IPS-11a (cell line): ENCODE measurements around the gene ASCC1.
"Not testable (repeated sequence)": the region's sequence is repeated elsewhere in the genome, so short reads cannot be mapped to it uniquely, and the experiment has no call there.

Experiments used
- H3K4me3 ChIP-seq: one replicate; pipeline ENCODE4 v1.5.1; 2013; ENCODE audit warnings: low read depth, low read length, control low read depth

Gene ASCC1

GRCh38 chr10:72223743-72224101 is 7.6 kb upstream of the ASCC1 start:
- H3K4me3 ChIP-seq, result no peak overlapping the region

DNA sequence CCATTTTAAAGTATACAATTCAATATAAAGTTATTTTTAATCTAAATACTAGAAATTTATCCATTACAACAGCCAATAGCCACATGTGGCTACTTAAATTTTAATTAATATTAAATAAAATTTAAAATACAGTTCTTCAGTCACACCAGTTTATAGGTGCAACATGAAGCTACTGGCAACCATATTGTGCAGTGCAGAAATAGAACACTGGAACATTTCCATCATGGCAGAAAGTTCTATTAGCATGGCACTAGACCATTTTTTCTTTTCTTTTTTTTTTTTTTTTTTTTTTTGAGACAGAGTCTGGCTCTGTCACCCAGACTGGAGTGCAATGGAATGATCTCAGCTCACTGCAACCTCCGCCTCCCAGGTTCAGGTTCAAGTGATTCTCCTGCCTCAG is 5.2 kb upstream of the ASCC1 start:
- H3K4me3 ChIP-seq, result no peak overlapping the region

DNA sequence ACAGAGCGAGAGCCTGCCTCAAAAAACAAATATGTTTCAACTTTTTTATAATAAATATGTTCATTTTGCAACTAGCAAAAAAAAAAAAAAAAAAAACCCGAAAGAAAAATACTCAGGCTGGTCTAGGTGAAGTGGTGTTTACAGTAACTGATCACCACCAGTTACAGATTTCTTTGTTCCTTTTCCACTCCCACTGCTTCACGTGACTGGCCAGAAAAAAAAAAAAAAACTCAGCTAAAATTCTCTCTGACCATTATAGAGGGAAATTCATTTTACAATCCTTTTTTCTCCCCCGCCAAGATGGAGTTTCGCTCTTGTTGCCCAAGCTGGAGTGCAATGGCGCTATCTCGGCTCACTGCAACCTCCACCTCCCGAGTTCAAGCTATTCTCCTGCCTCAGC is 4.6 kb upstream of the ASCC1 start:
- no peak overlapping the region for H3K4me3 ChIP-seq

GRCh38 chr10:72219235-72219814 is 3.2 kb upstream of the ASCC1 start:
- H3K4me3 ChIP-seq, result no peak overlapping the region

DNA sequence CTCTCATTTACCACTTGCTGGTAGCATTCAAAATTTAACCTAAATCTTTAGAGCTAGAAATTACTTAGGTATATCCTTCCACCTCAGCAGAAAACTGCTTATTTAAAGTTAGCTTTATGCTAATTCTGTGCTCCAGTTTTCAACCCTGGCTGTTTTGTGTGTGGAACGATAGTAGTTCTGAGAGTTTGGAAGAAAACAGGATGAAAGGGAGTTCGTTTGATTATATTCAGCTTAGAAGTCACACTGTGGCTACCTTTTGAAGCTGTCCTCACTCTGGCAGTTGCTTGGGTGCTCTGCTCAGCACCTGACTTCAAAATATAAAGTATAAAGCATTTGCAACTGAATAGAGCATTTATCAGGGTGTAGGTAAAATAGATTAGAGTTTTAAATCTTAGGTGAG is 2.6 kb upstream of the ASCC1 start:
- no peak overlapping the region for H3K4me3 ChIP-seq

DNA sequence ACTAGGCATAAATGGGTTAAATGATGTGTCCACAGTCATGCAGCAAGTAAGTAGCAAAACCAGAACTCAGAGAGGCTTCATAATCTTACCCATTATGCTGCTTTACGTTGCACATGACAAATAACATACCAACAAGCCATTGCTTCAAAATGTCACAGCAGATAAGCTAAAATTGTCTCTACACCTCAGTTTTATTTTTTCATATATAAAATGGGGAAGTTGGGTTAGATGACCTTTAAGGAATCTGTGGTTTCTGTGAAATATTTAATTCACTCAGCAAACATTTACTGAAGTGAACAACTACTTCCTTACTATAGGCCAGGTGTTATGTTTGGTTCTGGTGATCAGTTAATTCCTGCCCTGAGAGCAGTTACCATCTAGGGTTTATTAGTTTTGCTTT is 2.2 kb upstream of the ASCC1 start:
- H3K4me3 ChIP-seq, result no peak overlapping the region

DNA sequence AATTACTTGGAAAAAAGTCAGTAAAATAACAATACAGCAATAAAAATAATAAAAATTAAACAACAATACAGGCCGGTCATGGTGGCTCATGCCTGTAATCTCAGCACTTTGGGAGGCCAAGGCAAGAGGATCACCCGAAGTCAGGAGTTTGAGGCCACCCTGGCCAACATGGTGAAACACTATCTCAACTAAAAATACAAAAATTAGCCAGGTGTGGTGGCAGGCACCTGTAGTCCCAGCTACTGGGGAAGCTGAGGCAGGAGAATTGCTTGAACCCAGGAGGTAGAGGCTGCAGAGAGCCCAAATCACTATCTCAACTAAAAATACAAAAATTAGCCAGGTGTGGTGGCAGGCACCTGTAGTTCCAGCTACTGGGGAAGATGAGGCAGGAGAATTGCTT is 4.2 kb downstream of the ASCC1 start:
- not testable (repeated sequence) for H3K4me3 ChIP-seq

GRCh38 chr10:72211381-72211780 is 4.7 kb downstream of the ASCC1 start:
- not testable (repeated sequence) for H3K4me3 ChIP-seq

DNA sequence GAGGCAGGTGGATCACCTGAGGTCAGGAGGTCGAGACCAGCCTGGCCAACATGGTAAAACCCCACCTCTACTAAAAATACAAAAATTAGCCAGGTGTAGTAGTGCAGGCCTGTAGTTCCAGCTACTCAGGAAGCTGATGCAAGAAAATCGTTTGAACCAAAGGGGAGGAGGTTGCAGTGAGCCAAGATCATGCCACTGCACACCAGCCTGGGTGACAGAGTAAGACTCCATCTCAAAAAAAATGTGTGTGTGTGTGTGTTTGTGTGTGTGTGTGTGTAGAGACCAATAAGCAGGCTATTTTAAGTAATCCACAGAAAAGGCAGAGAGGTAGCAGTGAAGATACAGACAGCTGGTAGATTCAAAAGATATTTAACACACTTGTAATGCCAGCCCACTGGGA is 7.5 kb downstream of the ASCC1 start:
- H3K4me3 ChIP-seq, result not testable (repeated sequence)

DNA sequence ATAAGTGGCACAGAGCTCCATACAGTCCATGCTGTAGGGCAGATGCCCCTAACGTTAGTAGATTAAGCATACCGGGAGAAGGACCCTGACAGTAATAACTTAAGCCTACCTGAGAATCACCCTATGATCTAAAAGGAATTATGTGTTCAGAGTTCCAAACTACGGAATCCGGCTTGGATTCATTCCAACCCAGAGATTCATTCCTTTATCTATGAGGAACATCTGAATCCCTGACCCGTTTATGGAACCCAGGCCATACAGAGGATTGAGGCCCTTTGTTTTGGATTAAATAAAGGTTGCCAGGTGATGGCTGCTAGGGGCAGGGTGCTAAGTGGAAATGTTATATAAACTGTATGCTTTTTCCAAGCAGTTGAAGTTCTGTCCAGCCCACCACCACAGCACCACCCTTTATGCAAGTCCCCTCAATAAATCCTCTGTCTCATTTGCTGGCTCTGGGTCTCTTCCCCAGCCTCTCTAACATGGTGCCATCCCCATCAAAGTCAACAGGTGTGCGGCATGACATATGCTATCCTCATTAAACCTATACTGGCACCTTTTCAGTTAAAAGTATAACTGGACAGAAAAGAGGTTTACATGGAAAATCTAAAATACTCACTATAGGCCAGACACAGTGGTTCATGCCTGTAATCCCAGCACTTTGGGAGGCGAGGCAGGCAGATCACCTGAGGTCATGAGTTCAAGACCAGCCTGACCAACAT is 9.4 kb downstream of the ASCC1 start:
- H3K4me3 ChIP-seq, result no peak overlapping the region

GRCh38 chr10:72204724-72205123 is 11.4 kb downstream of the ASCC1 start:
- H3K4me3 ChIP-seq, result no peak overlapping the region

- no peak overlapping the region for H3K4me3 ChIP-seq
Observed at GRCh38 chr10:72204296-72204695, 11.8 kb downstream of the ASCC1 start.

- no peak overlapping the region for H3K4me3 ChIP-seq
Observed at GRCh38 chr10:72201293-72201692, 14.8 kb downstream of the ASCC1 start.

DNA sequence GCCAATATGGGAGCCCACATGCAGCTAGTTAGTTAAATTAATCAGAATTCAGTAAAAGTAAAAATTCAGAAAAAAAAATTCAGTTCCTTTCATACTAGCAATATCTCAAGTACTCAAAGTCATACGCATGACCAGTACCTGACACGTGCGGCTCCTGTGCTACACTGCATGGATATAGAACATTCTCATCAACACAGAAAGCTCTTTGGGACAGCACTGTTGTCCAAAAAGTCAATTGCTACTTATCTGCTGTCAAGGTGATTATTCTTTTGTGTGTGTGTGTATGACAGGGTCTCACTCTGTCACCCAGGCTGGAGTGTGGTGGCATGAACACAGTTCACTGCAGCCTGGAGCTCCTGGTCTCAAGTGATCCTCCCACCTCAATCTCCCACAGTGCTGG is 15.2 kb downstream of the ASCC1 start:
- H3K4me3 ChIP-seq, result no peak overlapping the region

DNA sequence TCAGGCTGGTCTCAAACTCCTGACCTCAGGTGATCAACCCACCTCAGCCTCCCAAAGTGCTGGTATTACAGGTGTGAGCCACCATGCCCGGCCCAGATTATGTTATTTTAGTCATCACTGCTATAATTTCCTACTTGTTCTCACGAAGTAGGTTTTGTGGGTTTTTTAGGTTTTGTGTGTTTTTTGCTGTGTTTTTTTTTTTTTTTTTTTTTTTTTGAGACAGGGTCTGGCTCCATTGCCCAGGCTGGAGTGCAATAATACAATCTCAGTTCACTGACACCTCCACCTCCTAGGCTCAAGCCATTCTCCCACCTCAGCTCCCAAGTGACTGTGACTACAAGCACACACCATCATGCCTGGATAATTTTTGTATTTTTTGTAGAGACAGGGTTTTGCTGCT is 21.1 kb downstream of the ASCC1 start:
- no peak overlapping the region for H3K4me3 ChIP-seq

DNA sequence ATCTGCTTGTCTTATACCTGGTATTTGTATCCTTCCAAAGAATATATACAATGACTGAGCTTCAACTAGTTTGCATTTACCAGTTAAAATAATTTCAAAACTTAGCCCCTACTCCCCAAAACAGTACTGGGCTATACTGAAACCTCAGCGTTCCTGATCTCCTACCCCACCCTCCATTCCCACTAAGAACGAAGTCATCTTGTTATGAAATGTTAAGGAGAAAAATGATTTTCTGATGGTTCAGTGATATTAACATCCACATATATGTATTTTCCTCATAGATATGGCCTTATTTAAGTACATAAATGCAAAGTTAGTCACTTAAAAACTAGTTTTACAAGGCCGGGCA is 29.1 kb downstream of the ASCC1 start:
- H3K4me3 ChIP-seq, result no peak overlapping the region

DNA sequence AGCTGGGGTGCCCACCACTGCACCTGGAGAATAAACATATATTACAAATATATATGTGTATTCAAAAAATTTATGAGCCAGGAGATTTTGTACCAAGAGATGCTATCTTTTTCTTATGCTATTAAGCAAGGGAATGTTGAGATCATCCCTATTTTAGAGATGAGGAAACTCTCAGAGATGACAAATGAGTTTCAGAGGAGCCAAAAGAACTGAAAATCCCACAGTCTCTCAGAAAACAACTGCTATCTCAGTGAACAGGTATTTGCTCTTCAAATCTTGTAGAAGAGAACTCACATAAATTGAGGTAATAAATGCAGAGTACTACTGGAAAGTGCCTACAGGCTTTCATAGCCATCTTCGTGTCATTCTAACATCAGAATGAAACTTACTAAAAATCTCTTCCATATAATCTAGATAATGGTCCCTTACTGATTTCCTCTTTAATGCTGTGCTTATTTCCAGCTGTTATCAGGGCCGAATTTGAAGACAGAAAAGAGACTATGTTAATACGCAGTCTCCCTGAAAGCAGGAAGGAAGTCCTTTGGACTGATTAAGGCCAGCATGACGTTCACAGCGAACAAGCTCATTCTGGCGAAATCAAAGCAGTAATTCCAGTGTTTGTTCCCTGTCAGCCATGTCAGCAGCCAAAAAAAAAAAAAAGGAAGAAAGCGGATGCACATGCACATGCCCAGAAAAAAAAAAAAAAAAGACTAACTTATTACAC is 29.7 kb downstream of the ASCC1 start:
- H3K4me3 ChIP-seq, result no peak overlapping the region

DNA sequence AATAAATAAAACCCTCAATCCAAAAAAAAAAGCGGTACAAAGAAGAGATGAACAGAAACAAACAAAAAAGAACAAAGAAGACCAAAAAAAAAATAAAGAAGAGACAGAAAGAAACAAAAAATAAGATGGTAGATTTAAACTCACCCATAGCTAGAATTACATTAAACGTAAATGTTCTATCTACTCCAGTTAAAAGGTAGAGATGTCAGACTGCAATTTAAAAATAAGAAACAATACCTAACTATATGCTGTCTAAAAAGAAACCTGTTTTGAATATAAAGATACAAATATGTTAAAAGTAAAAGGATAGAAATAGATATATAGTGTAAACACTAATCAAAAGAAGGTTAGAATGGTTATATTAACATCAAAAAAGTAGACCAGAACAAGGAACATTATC is 31.9 kb downstream of the ASCC1 start:
- no peak overlapping the region for H3K4me3 ChIP-seq

DNA sequence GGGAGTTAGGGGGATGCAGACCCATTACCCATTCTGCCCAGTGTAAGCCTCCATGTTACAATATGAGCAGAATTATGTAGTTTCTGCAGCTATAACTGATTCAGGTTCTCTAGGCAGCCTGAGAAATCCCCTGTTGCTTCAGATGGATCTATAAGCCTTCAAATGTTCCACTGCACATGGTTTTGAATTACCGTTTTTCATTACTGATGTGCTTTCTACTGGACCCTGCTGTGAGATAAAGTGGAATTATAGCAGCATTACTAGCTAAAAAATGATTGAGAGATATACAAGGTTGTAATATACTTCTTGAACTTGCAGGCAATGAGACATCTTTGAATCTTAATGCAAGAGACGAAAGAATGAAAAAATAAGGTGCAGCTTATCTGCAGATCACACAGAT is 38.6 kb downstream of the ASCC1 start:
- H3K4me3 ChIP-seq, result no peak overlapping the region

- H3K4me3 ChIP-seq, result no peak overlapping the region
Observed at GRCh38 chr10:72176701-72177100, 39.4 kb downstream of the ASCC1 start.

GRCh38 chr10:72175149-72175548 is 40.9 kb downstream of the ASCC1 start:
- H3K4me3 ChIP-seq, result no peak overlapping the region

- H3K4me3 ChIP-seq, result no peak overlapping the region
Observed at GRCh38 chr10:72174297-72174662, 41.8 kb downstream of the ASCC1 start.
